ENCODE results near the gene SLC1A1.

DNA sequence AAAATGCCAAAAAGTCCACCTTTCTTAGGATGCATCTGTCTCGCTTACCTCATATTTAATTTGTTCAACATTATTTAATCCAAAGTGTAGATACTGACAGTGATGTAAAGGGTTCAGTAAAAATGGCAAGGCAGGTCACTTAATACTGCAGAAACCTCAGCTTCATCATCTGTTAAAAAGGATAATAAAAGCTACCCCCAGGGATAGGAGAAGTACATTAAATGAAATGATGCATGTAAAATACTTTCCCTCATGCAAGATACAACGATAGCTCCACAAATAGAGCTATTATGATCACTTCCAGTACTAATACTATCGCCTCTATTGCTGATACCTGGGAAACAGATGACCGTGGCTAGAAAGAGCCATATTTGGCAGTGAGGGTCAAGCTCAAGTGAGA lies 82.9 kb downstream of the SLC1A1 start:
- TF ChIP-seq, protein P1, sequence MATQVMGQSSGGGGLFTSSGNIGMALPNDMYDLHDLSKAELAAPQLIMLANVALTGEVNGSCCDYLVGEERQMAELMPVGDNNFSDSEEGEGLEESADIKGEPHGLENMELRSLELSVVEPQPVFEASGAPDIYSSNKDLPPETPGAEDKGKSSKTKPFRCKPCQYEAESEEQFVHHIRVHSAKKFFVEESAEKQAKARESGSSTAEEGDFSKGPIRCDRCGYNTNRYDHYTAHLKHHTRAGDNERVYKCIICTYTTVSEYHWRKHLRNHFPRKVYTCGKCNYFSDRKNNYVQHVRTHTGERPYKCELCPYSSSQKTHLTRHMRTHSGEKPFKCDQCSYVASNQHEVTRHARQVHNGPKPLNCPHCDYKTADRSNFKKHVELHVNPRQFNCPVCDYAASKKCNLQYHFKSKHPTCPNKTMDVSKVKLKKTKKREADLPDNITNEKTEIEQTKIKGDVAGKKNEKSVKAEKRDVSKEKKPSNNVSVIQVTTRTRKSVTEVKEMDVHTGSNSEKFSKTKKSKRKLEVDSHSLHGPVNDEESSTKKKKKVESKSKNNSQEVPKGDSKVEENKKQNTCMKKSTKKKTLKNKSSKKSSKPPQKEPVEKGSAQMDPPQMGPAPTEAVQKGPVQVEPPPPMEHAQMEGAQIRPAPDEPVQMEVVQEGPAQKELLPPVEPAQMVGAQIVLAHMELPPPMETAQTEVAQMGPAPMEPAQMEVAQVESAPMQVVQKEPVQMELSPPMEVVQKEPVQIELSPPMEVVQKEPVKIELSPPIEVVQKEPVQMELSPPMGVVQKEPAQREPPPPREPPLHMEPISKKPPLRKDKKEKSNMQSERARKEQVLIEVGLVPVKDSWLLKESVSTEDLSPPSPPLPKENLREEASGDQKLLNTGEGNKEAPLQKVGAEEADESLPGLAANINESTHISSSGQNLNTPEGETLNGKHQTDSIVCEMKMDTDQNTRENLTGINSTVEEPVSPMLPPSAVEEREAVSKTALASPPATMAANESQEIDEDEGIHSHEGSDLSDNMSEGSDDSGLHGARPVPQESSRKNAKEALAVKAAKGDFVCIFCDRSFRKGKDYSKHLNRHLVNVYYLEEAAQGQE (IDR thresholded peaks at IDR 0.05; ENCODE audit: insufficient read depth in 1 of 2, low read depth in 2 of 2, low read length in 1 of 2) = no peak
- TF ChIP-seq, protein P2, sequence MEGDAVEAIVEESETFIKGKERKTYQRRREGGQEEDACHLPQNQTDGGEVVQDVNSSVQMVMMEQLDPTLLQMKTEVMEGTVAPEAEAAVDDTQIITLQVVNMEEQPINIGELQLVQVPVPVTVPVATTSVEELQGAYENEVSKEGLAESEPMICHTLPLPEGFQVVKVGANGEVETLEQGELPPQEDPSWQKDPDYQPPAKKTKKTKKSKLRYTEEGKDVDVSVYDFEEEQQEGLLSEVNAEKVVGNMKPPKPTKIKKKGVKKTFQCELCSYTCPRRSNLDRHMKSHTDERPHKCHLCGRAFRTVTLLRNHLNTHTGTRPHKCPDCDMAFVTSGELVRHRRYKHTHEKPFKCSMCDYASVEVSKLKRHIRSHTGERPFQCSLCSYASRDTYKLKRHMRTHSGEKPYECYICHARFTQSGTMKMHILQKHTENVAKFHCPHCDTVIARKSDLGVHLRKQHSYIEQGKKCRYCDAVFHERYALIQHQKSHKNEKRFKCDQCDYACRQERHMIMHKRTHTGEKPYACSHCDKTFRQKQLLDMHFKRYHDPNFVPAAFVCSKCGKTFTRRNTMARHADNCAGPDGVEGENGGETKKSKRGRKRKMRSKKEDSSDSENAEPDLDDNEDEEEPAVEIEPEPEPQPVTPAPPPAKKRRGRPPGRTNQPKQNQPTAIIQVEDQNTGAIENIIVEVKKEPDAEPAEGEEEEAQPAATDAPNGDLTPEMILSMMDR (IDR thresholded peaks at IDR 0.05) = no peak

All from Panc1 (cell line).